ENCODE results near the gene TSTD2.

The TSTD2 gene

GRCh38 chr9:97554566-97555075 lies 78.5 kb downstream of the TSTD2 start:
- ATAC-seq (no peak), DNase-seq (ENCODE audit: low spot score in 2 of 2) (no peak)
- Mint-ChIP-seq H3K4me1 (peaks cover 12% of the 10 kb centered on the region), H3K4me3 (no peak overlapping the region), H3K27ac (no peak overlapping the region), H3K9me3 (no peaks in the 10 kb centered on the region), H3K36me3 (no peaks in the 10 kb centered on the region)

GRCh38 chr9:97553841-97554240 lies 79.3 kb downstream of the TSTD2 start:
- Mint-ChIP-seq H3K4me3 (no peak overlapping the region), H3K27ac (no peak overlapping the region), H3K36me3 (no peaks in the 10 kb centered on the region), H3K9me3 (no peaks in the 10 kb centered on the region), H3K4me1 (peaks cover 4% of the 10 kb centered on the region)
- ATAC-seq = no peak
- DNase-seq (ENCODE audit: low spot score in 2 of 2) = no peak

GRCh38 chr9:97553141-97553540 lies 80.0 kb downstream of the TSTD2 start:
- DNase-seq (ENCODE audit: low spot score in 2 of 2) = no peak
- no peaks in the 10 kb centered on the region for H3K9me3 Mint-ChIP-seq
- H3K4me3 Mint-ChIP-seq = no peak overlapping the region
- no peak overlapping the region for H3K27ac Mint-ChIP-seq
- no peak for ATAC-seq
- no peaks in the 10 kb centered on the region for H3K4me1 Mint-ChIP-seq
- no peaks in the 10 kb centered on the region for H3K36me3 Mint-ChIP-seq

- no peak for ATAC-seq
- Mint-ChIP-seq H3K4me3 (no peak overlapping the region), H3K4me1 (no peaks in the 10 kb centered on the region), H3K36me3 (no peaks in the 10 kb centered on the region), H3K9me3 (no peaks in the 10 kb centered on the region), H3K27ac (no peak overlapping the region)
- DNase-seq (ENCODE audit: low spot score in 2 of 2) = no peak
Observed at GRCh38 chr9:97551308-97551707, 81.9 kb downstream of the TSTD2 start.

- Mint-ChIP-seq H3K4me3 (no peak overlapping the region), H3K4me1 (no peaks in the 10 kb centered on the region), H3K27ac (no peak overlapping the region), H3K9me3 (no peaks in the 10 kb centered on the region), H3K36me3 (no peaks in the 10 kb centered on the region)
- ATAC-seq (no peak), DNase-seq (ENCODE audit: low spot score in 2 of 2) (no peak)
Observed at GRCh38 chr9:97550386-97550785, 82.8 kb downstream of the TSTD2 start.

Data from stimulated activated effector memory CD8-positive, alpha-beta T cell treated with anti-CD3 and anti-CD28 coated beads, Interleukin-12 subunit alpha, Interleukin-12 subunit beta, amount 100 ng/mL, for 72 hours (primary cell).